OCI-LY1 (cell line): ENCODE measurements around the gene PCDH12.

Experiments
- H2AFZ ChIP-seq: fragments of 200-600 bp; sonication (generic), shearing (Covaris generic); 2 replicates; pipeline ENCODE4 v1.6.0; 2014; ENCODE audit warnings: antibody characterized with exemption, mild to moderate bottlenecking, low read length
- H3F3A ChIP-seq: fragments of 200-600 bp; sonication (generic), shearing (Covaris generic); 2 replicates; pipeline ENCODE4 v1.6.0; 2014; ENCODE audit warnings: mild to moderate bottlenecking, antibody characterized with exemption, low read length, moderate library complexity; ENCODE audit not compliant: insufficient read depth
- H3K27ac ChIP-seq: fragments of 200-600 bp; sonication (generic); 2 replicates; pipeline ENCODE4 v1.5.1; 2014; ENCODE audit warnings: low read length, mixed run types, mild to moderate bottlenecking, low read depth; ENCODE audit not compliant: poor library complexity, severe bottlenecking
- H3K27me3 ChIP-seq: fragments of 200-600 bp; sonication (generic); 2 replicates; pipeline ENCODE4 v1.6.0; 2014; ENCODE audit warnings: antibody characterized with exemption, mild to moderate bottlenecking, low read length, moderate library complexity; ENCODE audit not compliant: insufficient read depth
- H3K36me3 ChIP-seq: fragments of 200-600 bp; sonication (generic); 2 replicates; pipeline ENCODE4 v1.6.1; 2014; ENCODE audit warnings: mild to moderate bottlenecking, antibody characterized with exemption, low read length, moderate library complexity, mixed read lengths; ENCODE audit not compliant: insufficient read depth
- H3K4me1 ChIP-seq: fragments of 200-600 bp; sonication (generic); 2 replicates; pipeline ENCODE4 v1.5.1; 2014; ENCODE audit warnings: mild to moderate bottlenecking, low read length, moderate library complexity; ENCODE audit not compliant: insufficient read depth, severe bottlenecking
- H3K4me2 ChIP-seq: fragments of 200-600 bp; sonication (generic), shearing (Covaris generic); 2 replicates; pipeline ENCODE4 v1.6.1; 2014; ENCODE audit warnings: low read length
- H3K4me3 ChIP-seq: fragments of 200-600 bp; sonication (generic); 2 replicates; pipeline ENCODE4 v1.5.1; 2014; ENCODE audit warnings: low read length, low read depth, mild to moderate bottlenecking, mixed read lengths; ENCODE audit not compliant: poor library complexity, severe bottlenecking
- H3K79me2 ChIP-seq: fragments of 200-600 bp; shearing (Covaris generic); 2 replicates; pipeline ENCODE4 v1.6.1; 2016; ENCODE audit warnings: mixed run types, low read length, mixed read lengths; ENCODE audit not compliant: insufficient read depth
- H3K9ac ChIP-seq: fragments of 200-600 bp; sonication (generic), shearing (Covaris generic); 2 replicates; pipeline ENCODE4 v1.6.1; 2014; ENCODE audit warnings: mild to moderate bottlenecking, low read length, mixed read lengths
- H3K9me2 ChIP-seq: fragments of 200-600 bp; sonication (generic), shearing (Covaris generic); 2 replicates; pipeline ENCODE4 v1.6.1; 2014; ENCODE audit warnings: low read depth, mild to moderate bottlenecking, low read length, mixed read lengths
- H3K9me3 ChIP-seq: fragments of 200-600 bp; shearing (Covaris generic); 2 replicates; pipeline ENCODE4 v1.6.1; 2014; ENCODE audit warnings: low read length, mixed read lengths
- H4K20me1 ChIP-seq: fragments of 200-600 bp; sonication (generic), shearing (Covaris generic); 2 replicates; pipeline ENCODE4 v1.6.0; 2016; ENCODE audit warnings: mild to moderate bottlenecking, low read length; ENCODE audit not compliant: insufficient read depth
- CTCF ChIP-seq: fragments of 200-600 bp; sonication (generic), shearing (Covaris generic); IDR thresholded peaks from 2 replicates; pipeline ENCODE4 v1.5.1; 2017; ENCODE audit warnings: mild to moderate bottlenecking, antibody characterized with exemption, low read length, moderate library complexity, mixed read lengths
- EZH2 ChIP-seq: fragments of 200-600 bp; sonication (generic), shearing (Covaris generic); IDR thresholded peaks from 2 replicates; pipeline ENCODE4 v1.8.0; 2017; ENCODE audit warnings: borderline replicate concordance, mixed run types, mild to moderate bottlenecking, antibody characterized with exemption, low read length, moderate library complexity, mixed read lengths

Gene PCDH12

GRCh38 chr5:142003266-142003800, 45.3 kb upstream of the PCDH12 start:
- H3K36me3 ChIP-seq: peaks cover 64% of the 10 kb centered on the region

GRCh38 chr5:142000704-142001484, 42.9 kb upstream of the PCDH12 start:
- H3K4me3 ChIP-seq: no peak overlapping the region
- peaks cover 58% of the 10 kb centered on the region for H3K36me3 ChIP-seq
- no peak overlapping the region for H3K9ac ChIP-seq
- H3K79me2 ChIP-seq: no peaks in the 10 kb centered on the region
- H3K27ac ChIP-seq: no peak overlapping the region
- TF ChIP-seq EZH2 (no peak), CTCF (peak; percentile 32; the same call in 1 of the 2 replicates)
- no peak overlapping the region for H3K4me2 ChIP-seq
- H3F3A ChIP-seq: no peaks in the 10 kb centered on the region; the same call in 1 of the 2 replicates
- no peaks in the 10 kb centered on the region for H3K4me1 ChIP-seq
- no peaks in the 10 kb centered on the region for H3K27me3 ChIP-seq
- H4K20me1 ChIP-seq: no peaks in the 10 kb centered on the region
- no peaks in the 10 kb centered on the region for H3K9me3 ChIP-seq
- H3K9me2 ChIP-seq: no peaks in the 10 kb centered on the region
- no peak overlapping the region for H2AFZ ChIP-seq

More at GRCh38 chr5:142003266-142003800, 45.3 kb upstream of the PCDH12 start:
- Histone ChIP-seq H3K27me3 (no peaks in the 10 kb centered on the region), H3K9me3 (no peaks in the 10 kb centered on the region), H3F3A (no peaks in the 10 kb centered on the region), H4K20me1 (no peaks in the 10 kb centered on the region), H3K27ac (no peak overlapping the region), H3K9ac (no peak overlapping the region), H3K4me2 (no peak overlapping the region), H3K4me3 (no peak overlapping the region), H3K9me2 (no peaks in the 10 kb centered on the region), H3K4me1 (no peaks in the 10 kb centered on the region), H2AFZ (no peak overlapping the region), H3K79me2 (no peaks in the 10 kb centered on the region)
- TF ChIP-seq CTCF (no peak), EZH2 (no peak)

GRCh38 chr5:142000173-142000572, 42.2 kb upstream of the PCDH12 start:
- Histone ChIP-seq H2AFZ (no peak overlapping the region), H3K9ac (no peak overlapping the region), H3K9me3 (no peaks in the 10 kb centered on the region), H3K79me2 (no peaks in the 10 kb centered on the region), H3K9me2 (no peaks in the 10 kb centered on the region), H3K4me1 (no peaks in the 10 kb centered on the region), H3K27me3 (no peaks in the 10 kb centered on the region), H3K36me3 (peaks cover 61% of the 10 kb centered on the region), H4K20me1 (no peaks in the 10 kb centered on the region), H3K4me3 (no peak overlapping the region), H3F3A (no peaks in the 10 kb centered on the region; the same call in 1 of the 2 replicates), H3K27ac (no peak overlapping the region), H3K4me2 (no peak overlapping the region)
- TF ChIP-seq EZH2: no peak
- TF ChIP-seq CTCF: no peak
